NCI-H748 (cell line): ENCODE results near the gene RBM3.
A peak's percentile ranks its signal among the peaks of the same experiment; 100 is the strongest.

ENCODE experiments used
- DNase-seq: peaks from one replicate; lab custom pipeline; 2025; ENCODE audit not compliant: unreplicated experiment; lab: John Stamatoyannopoulos, UW

RBM3 gene

GRCh38 chrX:48576108-48576507 lies 1.8 kb downstream of the RBM3 start:
- no peak for DNase-seq

GRCh38 chrX:48578661-48579128 lies 4.4 kb downstream of the RBM3 start:
- no peak for DNase-seq

- DNase-seq, result no peak
Measured at GRCh38 chrX:48579259-48579658, 5.0 kb downstream of the RBM3 start.

GRCh38 chrX:48580662-48581061 lies 6.4 kb downstream of the RBM3 start:
- no peak for DNase-seq

- DNase-seq, result no peak
Measured at GRCh38 chrX:48584698-48585097, 10.4 kb downstream of the RBM3 start.

GRCh38 chrX:48589482-48590162 lies 15.3 kb downstream of the RBM3 start:
- peak; percentile 11 for DNase-seq

- no peak for DNase-seq
Measured at GRCh38 chrX:48590203-48591103, 16.2 kb downstream of the RBM3 start.

- DNase-seq, result no peak
Measured at GRCh38 chrX:48591255-48591791, 17.0 kb downstream of the RBM3 start.

- no peak for DNase-seq
Measured at GRCh38 chrX:48592971-48593370, 18.7 kb downstream of the RBM3 start.

GRCh38 chrX:48595929-48596328 lies 21.6 kb downstream of the RBM3 start:
- DNase-seq, result no peak

GRCh38 chrX:48597353-48598264 lies 23.3 kb downstream of the RBM3 start, which contains the start of gene WDR13:
Gene WDR13, plus strand, starts transcription at chrX:48597492. Its CDS starts 505 bp downstream, at chrX:48597997.
- peak; percentile 95 for DNase-seq

- no peak for DNase-seq
Measured at GRCh38 chrX:48598614-48599013, 24.3 kb downstream of the RBM3 start.

GRCh38 chrX:48599341-48599740 lies 25.1 kb downstream of the RBM3 start:
- no peak for DNase-seq

- no peak for DNase-seq
Measured at GRCh38 chrX:48600226-48600625, 25.9 kb downstream of the RBM3 start.

- DNase-seq, result no peak
Measured at GRCh38 chrX:48601741-48602394, 27.6 kb downstream of the RBM3 start.

GRCh38 chrX:48604701-48605100 lies 30.4 kb downstream of the RBM3 start:
- DNase-seq, result no peak

- no peak for DNase-seq
Measured at GRCh38 chrX:48606091-48606490, 31.8 kb downstream of the RBM3 start.

- no peak for DNase-seq
Measured at GRCh38 chrX:48611703-48612102, 37.4 kb downstream of the RBM3 start.

GRCh38 chrX:48613502-48614160 lies 39.3 kb downstream of the RBM3 start:
- no peak for DNase-seq

GRCh38 chrX:48616576-48616975 lies 42.3 kb downstream of the RBM3 start:
- no peak for DNase-seq
